HepG2 (cell line): ENCODE measurements around the gene KAT7. TPM values are rescaled to one million over a fixed set of nuclear protein-coding genes. Genes with fewer than 3 reads are reported as not detected.

Source experiments
- ATAC-seq: fragments of 200-7000 bp; cut with Tn5 transposase; 3 replicates; pipeline ENCODE4 v1.9.1; 2020; ENCODE audit warnings: mild to moderate bottlenecking, moderate library complexity
- BruUV-seq: library from RNA; stranded (reverse); fragments of 400-500 nt; replicated peaks from 2 replicates; lab custom pipeline; 2021; lab: Mats Ljungman, UMichigan
- CTCF ChIA-PET: fragments of 300-600 bp; formaldehyde crosslinking; extraction: SDS; loops from one replicate; lab custom pipeline; 2021; ENCODE audit warnings: low total read pairs, inconsistent platforms, low intra/inter-chr PET ratio; lab: Yijun Ruan, JAX
- POLR2A ChIA-PET: fragments of 350-600 bp; sonication (Branson Sonifier 250); formaldehyde crosslinking; loops from one replicate; lab custom pipeline; 2020; ENCODE audit warnings: antibody characterized with exemption, inconsistent platforms; lab: Yijun Ruan, JAX
- DNase-seq: peaks from one replicate; pipeline ENCODE4 v3.0.0-alpha.2; 2015; ENCODE audit warnings: low spot score
- FAIRE-seq: peaks from 3 replicates; lab custom pipeline; 2011; peaks lifted over from hg19 to GRCh38; lab: Jason Lieb, UNC
- H2AFZ ChIP-seq: one replicate; pipeline ENCODE4 v1.6.1; 2011; ENCODE audit warnings: low read length, inconsistent platforms
- H3K27ac ChIP-seq: fragments of 300-600 bp; 3 replicates; pipeline ENCODE4 v1.8.0; 2011; ENCODE audit warnings: mixed run types, mild to moderate bottlenecking, mixed read lengths, low read length, inconsistent platforms; ENCODE audit not compliant: insufficient read depth; ENCODE audit errors: extremely low read length
- H3K27me3 ChIP-seq, 2 experiments: fragments of 200-600 bp in 1 of 2; 2 replicates in 1 of 2; 3 replicates in 1 of 2; pipeline versions ENCODE4 v1.6.0 to v1.8.0; 2011; ENCODE audit warnings: low read length in 2 of 2, mild to moderate bottlenecking in 2 of 2, moderate library complexity in 2 of 2, inconsistent platforms in 1 of 2; ENCODE audit not compliant: insufficient read depth in 2 of 2, control insufficient read depth in 1 of 2
- H3K36me3 ChIP-seq, 2 experiments: fragments of 200-600 bp in 1 of 2; replicated peaks in 1 of 2; 2 replicates in 1 of 2; 3 replicates in 1 of 2; pipeline versions ENCODE4 v1.5.1 to v1.8.0; 2011; ENCODE audit warnings: low read length in 2 of 2, inconsistent platforms in 1 of 2; ENCODE audit not compliant: insufficient read depth in 2 of 2, control insufficient read depth in 1 of 2
- H3K4me1 ChIP-seq: 2 replicates; pipeline ENCODE4 v1.5.1; 2012; ENCODE audit warnings: low read length, inconsistent platforms; ENCODE audit not compliant: insufficient read depth
- H3K4me2 ChIP-seq: 2 replicates; pipeline ENCODE4 v1.6.0; 2011; ENCODE audit warnings: low read depth, low read length, inconsistent platforms
- H3K4me3 ChIP-seq, 3 experiments: fragments of 200-600 bp in 1 of 3; sonication (generic), shearing (Covaris generic) in 1 of 3; replicated peaks in 1 of 3; 2 replicates each; pipeline ENCODE4 v1.5.1; 2011 to 2016; ENCODE audit warnings: low read length in 3 of 3, inconsistent platforms in 2 of 3, low read depth in 2 of 3, mild to moderate bottlenecking in 2 of 3, control low read depth in 1 of 3, mixed read lengths in 1 of 3; ENCODE audit not compliant: insufficient read depth in 1 of 3
- H3K79me2 ChIP-seq: one replicate; pipeline ENCODE4 v1.6.1; 2011; ENCODE audit warnings: low read length, inconsistent platforms; ENCODE audit not compliant: insufficient read depth
- H3K9ac ChIP-seq: 2 replicates; pipeline ENCODE4 v1.6.0; 2011; ENCODE audit warnings: mild to moderate bottlenecking, low read depth, low read length, inconsistent platforms; ENCODE audit not compliant: insufficient read depth
- H3K9me3 ChIP-seq: 2 replicates; pipeline ENCODE4 v1.5.1; 2012; ENCODE audit warnings: mild to moderate bottlenecking, low read length
- H4K20me1 ChIP-seq: 2 replicates; pipeline ENCODE4 v1.6.0; 2011; ENCODE audit warnings: inconsistent platforms, mild to moderate bottlenecking, low read length, moderate library complexity; ENCODE audit not compliant: insufficient read depth
- ARNT2 ChIP-seq: sonication (generic); formaldehyde crosslinking; IDR thresholded peaks from 2 replicates; pipeline ENCODE4 v1.8.0; 2022; ENCODE audit warnings: mild to moderate bottlenecking, low read depth, missing genetic modification reagents, moderate library complexity
- ATF2 ChIP-seq: sonication (generic); formaldehyde crosslinking; IDR thresholded peaks from 2 replicates; pipeline ENCODE4 v1.4.0; 2020; ENCODE audit warnings: missing genetic modification reagents
- MYC ChIP-seq: sonication (generic); formaldehyde crosslinking; IDR thresholded peaks from 2 replicates; pipeline ENCODE4 v1.9.0; 2021; ENCODE audit warnings: missing genetic modification reagents, borderline replicate concordance
- PTBP1 ChIP-seq: fragments of 200-400 bp; formaldehyde crosslinking; IDR thresholded peaks from 2 replicates; pipeline ENCODE4 v1.6.1; 2018; ENCODE audit warnings: low read length, low read depth; ENCODE audit not compliant: poor library complexity, severe bottlenecking
- STAT6 ChIP-seq: sonication (generic); formaldehyde crosslinking; IDR thresholded peaks from 2 replicates; pipeline ENCODE4 v1.4.0; 2020; ENCODE audit warnings: missing genetic modification reagents, mild to moderate bottlenecking, borderline replicate concordance
- THAP8 ChIP-seq: sonication (generic); formaldehyde crosslinking; IDR thresholded peaks from 2 replicates; pipeline ENCODE4 v1.5.1; 2020; ENCODE audit warnings: missing genetic modification reagents, mild to moderate bottlenecking, borderline replicate concordance
- ZBTB33 ChIP-seq: sonication (generic); formaldehyde crosslinking; IDR thresholded peaks from 2 replicates; pipeline ENCODE4 v1.4.0; 2020; ENCODE audit warnings: missing genetic modification reagents
- ZFP36L2 ChIP-seq: sonication (generic); formaldehyde crosslinking; IDR thresholded peaks from 2 replicates; pipeline ENCODE4 v1.4.0; 2020; ENCODE audit warnings: missing genetic modification reagents
- ZNF446 ChIP-seq: sonication (generic); formaldehyde crosslinking; IDR thresholded peaks from 2 replicates; pipeline ENCODE4 v1.5.0; 2020; ENCODE audit warnings: mild to moderate bottlenecking, missing genetic modification reagents
- ZNF691 ChIP-seq: sonication (generic); formaldehyde crosslinking; IDR thresholded peaks from 2 replicates; pipeline ENCODE4 v1.4.0; 2020; ENCODE audit warnings: missing genetic modification reagents, low read depth, mild to moderate bottlenecking, borderline replicate concordance
- ZNF781 ChIP-seq: sonication (generic); formaldehyde crosslinking; IDR thresholded peaks from 2 replicates; pipeline ENCODE4 v1.5.1; 2020; ENCODE audit warnings: borderline replicate concordance, mild to moderate bottlenecking, missing genetic modification reagents; ENCODE audit errors: not compliant biosample characterization
- ZNF790 ChIP-seq: sonication (generic); formaldehyde crosslinking; IDR thresholded peaks from 2 replicates; pipeline ENCODE4 v1.8.0; 2022; ENCODE audit warnings: missing genetic modification reagents, mild to moderate bottlenecking, borderline replicate concordance
- WGBS: methylation state at CpG from one replicate; pipeline ENCODE4 v1.1.6; 2017; ENCODE audit warnings: low lambda C conversion rate; 5-methylcytosine and 5-hydroxymethylcytosine counted together
- in situ Hi-C: cut with HindIII; loops from 2 replicates; pipeline ENCODE4 v1.10.0; 2017; ENCODE audit warnings: low pct_unique_long_range_greater_than_20kb; ENCODE audit not compliant: extremely low pct_ligation_motif_present
- intact Hi-C: fragments of 100-400 bp; cut with micrococcal nuclease; formaldehyde crosslinking; loops from one replicate; pipeline ENCODE4 v1.10.0; 2022; ENCODE audit not compliant: unreplicated experiment
- polyA plus RNA-seq, 8 experiments: library from polyadenylated mRNA; depleted of rRNA in 3 of 8; stranded (reverse) in 7 of 8; unstranded in 1 of 8; fragments of >200 nt; fragmentation: Illumina TruSeq in 4 of 8; extraction: Trizol in 4 of 8; gene quantifications; 2 replicates each; pipeline versions ENCODE4 v1.2.1 to v1.2.3, GENCODE V29; 2011 to 2016; ENCODE audit warnings: low read depth in 4 of 8, missing spikeins in 1 of 8, mixed read lengths in 1 of 8; ENCODE audit not compliant: insufficient read depth in 1 of 8
- total RNA-seq, 5 experiments: library from RNA; depleted of rRNA; stranded (reverse); fragments of >200 nt; fragmentation: Illumina TruSeq; extraction: Trizol; gene quantifications; 2 replicates each; pipeline ENCODE4 v1.2.3, GENCODE V29; 2016; ENCODE audit warnings: low read depth in 1 of 5

Gene KAT7
- total and polyA plus RNA-seq, 2 of the 13 experiments (the other 11 are each of a cell fraction or from before 2014, with no cell fraction given) = 21.2 to 39.2 TPM

GRCh38 chr17:49789243-49789578 is 730 bp downstream of the KAT7 start (continued):
- no peak for TF ChIP-seq STAT6 (CRISPR knock-in tag)
- no peak for TF ChIP-seq THAP8 (CRISPR knock-in tag)

GRCh38 chr17:49793309-49793708 is 4.8 kb downstream of the KAT7 start:
- Histone ChIP-seq H3K27ac (no peak overlapping the region), H2AFZ (no peak overlapping the region), H3K79me2 (peaks cover 64% of the 10 kb centered on the region), H3K27me3 (no peaks in the 10 kb centered on the region), H3K9ac (no peak overlapping the region), H3K36me3 (peaks cover 39 to 69% of the 10 kb centered on the region in 2 experiments), H3K9me3 (no peaks in the 10 kb centered on the region), H3K4me2 (no peak overlapping the region), H3K4me1 (peaks cover 16% of the 10 kb centered on the region), H4K20me1 (peaks cover 26% of the 10 kb centered on the region), H3K4me3 (no peak overlapping the region)
- ChIA-PET CTCF (no interaction called here), POLR2A (no interaction called here)
- WGBS = 98% methylated on average over 3 of the region's 3 CpGs
- no TSS peak for BruUV-seq
- FAIRE-seq = no peak
- ATAC-seq = no peak
- in situ Hi-C loops = no loop called here
- DNase-seq = no peak
- no peak for TF ChIP-seq PTBP1
- TF ChIP-seq ZFP36L2 (CRISPR knock-in tag) = no peak
- TF ChIP-seq ZNF691 (CRISPR knock-in tag) = no peak
- no peak for TF ChIP-seq ZNF446 (CRISPR knock-in tag)
- TF ChIP-seq ATF2 (CRISPR knock-in tag) = no peak
- TF ChIP-seq MYC (CRISPR knock-in tag) = no peak
- TF ChIP-seq ZNF790 = no peak
- no peak for TF ChIP-seq ARNT2
- no peak for TF ChIP-seq ZBTB33 (CRISPR knock-in tag)
- no peak for TF ChIP-seq ZNF781
- intact Hi-C loops = no loop called here
